GM23338 (cell line): ENCODE results near the gene SLC25A29. TPM values are rescaled to one million over a fixed set of nuclear protein-coding genes. Genes with fewer than 3 reads are reported as not detected.

Experiments used
- ATAC-seq: fragments of 200-7000 bp; cut with Tn5 transposase; 3 replicates; pipeline ENCODE4 v1.9.1; 2020
- DNase-seq: peaks from one replicate; pipeline ENCODE4 v3.0.0-alpha.2; 2015; ENCODE audit warnings: low spot score
- H2AFZ ChIP-seq: fragments of 200-600 bp; sonication (generic); 2 replicates; pipeline ENCODE4 v1.8.0; 2016; ENCODE audit warnings: antibody characterized with exemption, mild to moderate bottlenecking, moderate library complexity
- H3F3A ChIP-seq: fragments of 200-600 bp; sonication (generic); replicated peaks from 2 replicates; pipeline ENCODE4 v1.8.0; 2017; ENCODE audit warnings: antibody characterized with exemption, mixed run types, low read depth
- H3K27ac ChIP-seq: fragments of 200-600 bp; sonication (generic); 2 replicates; pipeline ENCODE4 v1.6.1; 2016; ENCODE audit warnings: low read depth
- H3K27me3 ChIP-seq: fragments of 200-600 bp; sonication (generic); 2 replicates; pipeline ENCODE4 v1.8.0; 2016; ENCODE audit warnings: mild to moderate bottlenecking, mixed run types, moderate library complexity; ENCODE audit not compliant: insufficient read depth
- H3K36me3 ChIP-seq: fragments of 200-600 bp; sonication (generic); 2 replicates; pipeline ENCODE4 v1.8.0; 2016; ENCODE audit warnings: mild to moderate bottlenecking; ENCODE audit not compliant: insufficient read depth
- H3K4me1 ChIP-seq: fragments of 200-600 bp; sonication (generic); 2 replicates; pipeline ENCODE4 v1.8.0; 2016; ENCODE audit warnings: mild to moderate bottlenecking, moderate library complexity; ENCODE audit not compliant: insufficient read depth
- H3K4me2 ChIP-seq: fragments of 200-600 bp; sonication (generic); 2 replicates; pipeline ENCODE4 v1.7.1; 2017; ENCODE audit warnings: mixed run types
- H3K4me3 ChIP-seq: fragments of 200-600 bp; sonication (generic); 2 replicates; pipeline ENCODE4 v1.6.1; 2016; ENCODE audit warnings: mixed run types
- H3K79me2 ChIP-seq: fragments of 200-600 bp; sonication (generic); replicated peaks from 2 replicates; pipeline ENCODE4 v1.8.0; 2017; ENCODE audit warnings: mild to moderate bottlenecking; ENCODE audit not compliant: insufficient read depth
- H3K9me2 ChIP-seq: fragments of 200-600 bp; sonication (generic); 2 replicates; pipeline ENCODE4 v1.8.0; 2017; ENCODE audit not compliant: insufficient read depth
- H4K20me1 ChIP-seq: fragments of 200-600 bp; sonication (generic); replicated peaks from 2 replicates; pipeline ENCODE4 v1.8.0; 2017; ENCODE audit warnings: mild to moderate bottlenecking; ENCODE audit not compliant: insufficient read depth
- H3K27ac Mint-ChIP-seq: 2 replicates; pipeline ENCODE4 v1.8.0; 2020; ENCODE audit warnings: inconsistent platforms, mild to moderate bottlenecking, moderate library complexity, mixed read lengths
- H3K27me3 Mint-ChIP-seq: 3 replicates; pipeline ENCODE4 v1.8.0; 2022; ENCODE audit warnings: low read depth, mild to moderate bottlenecking, moderate library complexity, mixed read lengths, inconsistent platforms; ENCODE audit not compliant: insufficient read depth, poor library complexity
- H3K36me3 Mint-ChIP-seq: 3 replicates; pipeline ENCODE4 v1.8.0; 2021; ENCODE audit warnings: low read depth, mild to moderate bottlenecking, inconsistent platforms, moderate library complexity, mixed read lengths
- H3K4me1 Mint-ChIP-seq: 3 replicates; pipeline ENCODE4 v1.8.0; 2020; ENCODE audit warnings: mild to moderate bottlenecking, inconsistent platforms, mixed read lengths
- H3K4me3 Mint-ChIP-seq: 3 replicates; pipeline ENCODE4 v1.8.0; 2021; ENCODE audit warnings: moderate library complexity, mild to moderate bottlenecking, inconsistent platforms, mixed read lengths
- H3K9me3 Mint-ChIP-seq: 3 replicates; pipeline ENCODE4 v1.8.0; 2020; ENCODE audit warnings: moderate library complexity, mild to moderate bottlenecking, inconsistent platforms, mixed read lengths
- CREB1 ChIP-seq: fragments of 250-450 bp; sonication (Bioruptor Pico); IDR thresholded peaks from 2 replicates; pipeline ENCODE4 v1.5.0; 2020; ENCODE audit warnings: low read depth, mild to moderate bottlenecking, moderate library complexity
- CTCF ChIP-seq, 2 experiments: fragments of 200-600 bp in 1 of 2; sonication (generic) in 1 of 2; conservative IDR thresholded peaks; 2 replicates each; pipeline versions ENCODE4 v1.5.1 to v1.6.1; 2016 to 2017; ENCODE audit warnings: antibody characterized with exemption in 2 of 2, low read depth in 2 of 2, mild to moderate bottlenecking in 2 of 2, moderate library complexity in 1 of 2
- EZH2 ChIP-seq: fragments of 200-600 bp; sonication (generic); IDR thresholded peaks from one replicate; pipeline ENCODE4 v1.8.0; 2017; ENCODE audit warnings: antibody characterized with exemption, mild to moderate bottlenecking, low read depth; ENCODE audit not compliant: unreplicated experiment
- EZH2phosphoT487 ChIP-seq: fragments of 200-600 bp; sonication (generic); IDR thresholded peaks from one replicate; pipeline ENCODE4 v1.8.1; 2018; ENCODE audit warnings: antibody characterized with exemption; ENCODE audit not compliant: unreplicated experiment
- POLR2AphosphoS5 ChIP-seq: IDR thresholded peaks from 2 replicates; pipeline ENCODE4 v1.6.1; 2016; ENCODE audit warnings: antibody characterized with exemption, low read depth
- REST ChIP-seq: IDR thresholded peaks from one replicate; pipeline ENCODE4 v1.6.1; 2018; ENCODE audit warnings: antibody characterized with exemption; ENCODE audit not compliant: unreplicated experiment
- STAT1 ChIP-seq: IDR thresholded peaks from one replicate; pipeline ENCODE4 v1.6.1; 2016; ENCODE audit warnings: antibody characterized with exemption; ENCODE audit not compliant: unreplicated experiment
- ZNF114 ChIP-seq: fragments of 250-450 bp; sonication (Bioruptor Pico); IDR thresholded peaks from 2 replicates; pipeline ENCODE4 v1.5.0; 2020; ENCODE audit warnings: mild to moderate bottlenecking, moderate library complexity
- ZNF462 ChIP-seq: fragments of 250-450 bp; sonication (Bioruptor Pico); IDR thresholded peaks from 2 replicates; pipeline ENCODE4 v1.5.0; 2020; ENCODE audit warnings: mild to moderate bottlenecking, moderate library complexity
- polyA plus RNA-seq: library from polyadenylated mRNA; unstranded; fragments of >200 nt; fragmentation: Nextera tagmentation; extraction: Ambion mirVana; gene quantifications from 2 replicates; pipeline ENCODE4 v1.2.1, GENCODE V29; 2016
- total RNA-seq: library from RNA; depleted of rRNA; stranded (reverse); fragments of >200 nt; shearing (Covaris generic); gene quantifications from 2 replicates; pipeline ENCODE4 v1.2.3, GENCODE V29; 2014

SLC25A29 gene
- total and polyA plus RNA-seq, 2 experiments from 2014 or later: 65.6 to 206 TPM

DNA sequence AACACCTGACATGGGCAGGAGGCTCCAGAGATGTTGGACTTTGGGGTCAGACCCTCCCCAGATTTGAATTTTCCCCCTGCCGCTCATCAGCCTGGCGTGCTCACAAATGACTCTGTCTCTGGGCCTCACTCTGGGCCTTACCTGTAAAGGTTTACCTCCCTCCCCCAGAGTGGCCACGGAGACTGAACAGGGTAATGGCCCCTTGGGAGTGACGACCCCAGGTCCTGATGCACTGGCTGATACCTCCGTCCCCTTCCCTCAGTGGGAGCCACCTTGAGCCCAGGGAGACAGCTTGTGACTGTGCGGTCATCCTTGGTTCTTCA, 7.0 kb downstream of the SLC25A29 start:
- Mint-ChIP-seq H3K27me3 (peaks cover 12% of the 10 kb centered on the region), H3K36me3 (peaks cover 49% of the 10 kb centered on the region), H3K27ac (no peak overlapping the region), H3K9me3 (no peaks in the 10 kb centered on the region), H3K4me3 (no peak overlapping the region), H3K4me1 (peaks cover 16% of the 10 kb centered on the region)
- H2AFZ ChIP-seq: no peak overlapping the region
- H3K4me2 ChIP-seq: no peak overlapping the region
- TF ChIP-seq EZH2: no peak
- 0 out of 2 replicates have a peak, but pooled peaks cover 9% of the 10 kb centered on the region for H3F3A ChIP-seq
- H3K36me3 ChIP-seq: no peaks in the 10 kb centered on the region
- no peak overlapping the region; the same call in 1 of the 2 replicates for H3K27ac ChIP-seq
- H3K4me3 ChIP-seq: no peak overlapping the region
- no peaks in the 10 kb centered on the region for H3K9me2 ChIP-seq
- H3K79me2 ChIP-seq: peaks cover 51% of the 10 kb centered on the region
- no peak for DNase-seq
- no peaks in the 10 kb centered on the region for H3K27me3 ChIP-seq
- peaks cover 67% of the 10 kb centered on the region for H4K20me1 ChIP-seq
- ATAC-seq: no peak
- H3K4me1 ChIP-seq: peaks cover 4% of the 10 kb centered on the region

GRCh38 chr14:100298551-100299237, 7.5 kb downstream of the SLC25A29 start:
- ATAC-seq (no peak), DNase-seq (no peak)
- Histone ChIP-seq H3K36me3 (no peaks in the 10 kb centered on the region), H3K9me2 (no peaks in the 10 kb centered on the region), H3K27me3 (no peaks in the 10 kb centered on the region), H3K27ac (no peak overlapping the region), H3K4me3 (no peak overlapping the region), H3F3A (0 out of 2 replicates have a peak, but pooled peaks cover 9% of the 10 kb centered on the region), H3K79me2 (peaks cover 46% of the 10 kb centered on the region), H3K4me2 (no peak overlapping the region), H2AFZ (no peak overlapping the region), H4K20me1 (peaks cover 62% of the 10 kb centered on the region), H3K4me1 (no peaks in the 10 kb centered on the region)
- peaks cover 11% of the 10 kb centered on the region for H3K27me3 Mint-ChIP-seq
- peaks cover 11% of the 10 kb centered on the region for H3K4me1 Mint-ChIP-seq
- peaks cover 49% of the 10 kb centered on the region for H3K36me3 Mint-ChIP-seq
- no peak overlapping the region for H3K27ac Mint-ChIP-seq
- H3K4me3 Mint-ChIP-seq: no peak overlapping the region; the same call in 2 of the 3 replicates
- no peaks in the 10 kb centered on the region for H3K9me3 Mint-ChIP-seq
- no peak for TF ChIP-seq POLR2AphosphoS5
- TF ChIP-seq EZH2phosphoT487: no peak
- TF ChIP-seq ZNF462 (CRISPR knock-in tag): no peak
- TF ChIP-seq STAT1: no peak
- TF ChIP-seq ZNF114: no peak
- no peak for TF ChIP-seq EZH2
- TF ChIP-seq REST: no peak
- no peak for TF ChIP-seq CTCF (conservative IDR thresholded peaks at IDR 0.05; ENCODE audit: low read depth in 2 of 2)
- TF ChIP-seq CREB1 (CRISPR knock-in tag): no peak
